ENCODE measurements around the gene CCDC12.

GRCh38 chr3:47020311-47020710 is 43.8 kb upstream of the CCDC12 start:
- TF ChIP-seq IRF1 (CRISPR knock-in tag; IDR thresholded peaks at IDR 0.05; ENCODE audit: borderline replicate concordance) (no peak), ZNF175 (CRISPR knock-in tag; IDR thresholded peaks at IDR 0.05; ENCODE audit: low read depth) (no peak), TAF1 (IDR thresholded peaks at IDR 0.05; ENCODE audit: control insufficient read depth, extremely low read depth, insufficient read depth, low read length, severe bottlenecking) (no peak), POLR2AphosphoS2 (IDR thresholded peaks at IDR 0.05; ENCODE audit: low read length) (no peak), CHAMP1 (IDR thresholded peaks at IDR 0.05) (no peak), MXD1 (CRISPR knock-in tag; IDR thresholded peaks at IDR 0.05; ENCODE audit: borderline replicate concordance, poor library complexity, severe bottlenecking) (no peak), BRF2 (IDR thresholded peaks at IDR 0.05; ENCODE audit: borderline replicate concordance, insufficient read depth, insufficient read length) (no peak), FOSL1 (tag; conservative IDR thresholded peaks at IDR 0.05) (no peak)
